GM21381 (cell line): Measurements from ENCODE around the gene ZNF653.
"Not testable (repeated sequence)": the region's sequence is repeated elsewhere in the genome, so short reads cannot be mapped to it uniquely, and the experiment has no call there.

Experiments
- ATAC-seq: cut with Tn5 transposase; IDR thresholded peaks from one replicate; pipeline ENCODE4 v1.9.1; 2021; ENCODE audit warnings: mild to moderate bottlenecking, moderate library complexity; ENCODE audit not compliant: unreplicated experiment

ZNF653 gene

GRCh38 chr19:11457831-11458230, 47.8 kb downstream of the ZNF653 start:
- no peak for ATAC-seq

GRCh38 chr19:11457115-11457514, 48.5 kb downstream of the ZNF653 start:
- ATAC-seq: no peak

GRCh38 chr19:11456659-11457058, 49.0 kb downstream of the ZNF653 start:
- no peak for ATAC-seq

- ATAC-seq: not testable (repeated sequence)
Observed at GRCh38 chr19:11455233-11455554, 50.4 kb downstream of the ZNF653 start.

- no peak for ATAC-seq
Observed at GRCh38 chr19:11453468-11454341, 51.9 kb downstream of the ZNF653 start.

- ATAC-seq: no peak
Observed at GRCh38 chr19:11452620-11453310, 52.9 kb downstream of the ZNF653 start.

GRCh38 chr19:11451871-11452619, 53.6 kb downstream of the ZNF653 start:
- ATAC-seq: no peak

- no peak for ATAC-seq
Observed at GRCh38 chr19:11451327-11451870, 54.2 kb downstream of the ZNF653 start.

GRCh38 chr19:11450570-11451326, 54.9 kb downstream of the ZNF653 start:
- no peak for ATAC-seq

GRCh38 chr19:11448923-11449554, 56.6 kb downstream of the ZNF653 start:
- no peak for ATAC-seq

- no peak for ATAC-seq
Observed at GRCh38 chr19:11448410-11448809, 57.2 kb downstream of the ZNF653 start.

GRCh38 chr19:11447347-11448262, 58.0 kb downstream of the ZNF653 start:
- ATAC-seq: no peak

GRCh38 chr19:11446652-11447301, 58.9 kb downstream of the ZNF653 start:
- no peak for ATAC-seq

- ATAC-seq: no peak
Observed at GRCh38 chr19:11446271-11446651, 59.4 kb downstream of the ZNF653 start.

- no peak for ATAC-seq
Observed at GRCh38 chr19:11445141-11445540, 60.5 kb downstream of the ZNF653 start.

- ATAC-seq: no peak
Observed at GRCh38 chr19:11444059-11444458, 61.6 kb downstream of the ZNF653 start.

GRCh38 chr19:11437955-11438354, 67.7 kb downstream of the ZNF653 start:
- no peak for ATAC-seq

GRCh38 chr19:11435833-11436313, 69.8 kb downstream of the ZNF653 start:
- no peak for ATAC-seq
